ENCODE data around the gene POU3F1.
A peak's percentile ranks its signal among the peaks of the same experiment; 100 is the strongest.

Gene POU3F1

DNA sequence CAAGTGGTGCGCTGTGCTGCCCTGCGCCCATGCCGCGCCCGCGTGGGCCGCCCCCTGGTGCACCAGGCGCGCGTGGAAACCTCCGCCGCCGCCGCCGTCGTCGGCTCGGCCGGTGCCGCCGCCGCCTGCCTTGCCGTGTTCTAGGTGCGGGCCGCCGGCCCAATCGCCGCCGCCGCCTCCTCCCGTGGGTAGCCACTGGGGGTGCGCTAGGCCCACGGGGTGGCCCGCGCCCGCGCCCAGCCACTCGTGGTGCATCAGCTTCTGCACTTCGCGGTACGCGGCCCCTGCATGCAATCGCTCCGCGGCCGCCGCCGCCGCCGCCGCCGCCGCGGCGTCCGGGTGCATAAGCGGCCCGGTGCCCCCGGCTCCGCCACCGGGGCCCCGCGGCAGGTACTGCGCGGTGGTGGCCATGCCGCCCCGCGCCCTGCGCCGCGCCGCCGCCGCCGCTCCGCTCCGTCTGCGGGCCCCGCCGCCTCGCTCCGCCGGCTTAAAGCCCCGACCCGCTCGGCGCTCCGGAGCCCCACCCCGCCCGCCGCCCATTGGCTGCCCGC, at the start of gene POU3F1:
TSS of gene POU3F1 (minus strand) at position 461 of the 551 bp plus-strand sequence. CDS start at position 411, 50 bp downstream.
- no peak for DNase-seq

DNA sequence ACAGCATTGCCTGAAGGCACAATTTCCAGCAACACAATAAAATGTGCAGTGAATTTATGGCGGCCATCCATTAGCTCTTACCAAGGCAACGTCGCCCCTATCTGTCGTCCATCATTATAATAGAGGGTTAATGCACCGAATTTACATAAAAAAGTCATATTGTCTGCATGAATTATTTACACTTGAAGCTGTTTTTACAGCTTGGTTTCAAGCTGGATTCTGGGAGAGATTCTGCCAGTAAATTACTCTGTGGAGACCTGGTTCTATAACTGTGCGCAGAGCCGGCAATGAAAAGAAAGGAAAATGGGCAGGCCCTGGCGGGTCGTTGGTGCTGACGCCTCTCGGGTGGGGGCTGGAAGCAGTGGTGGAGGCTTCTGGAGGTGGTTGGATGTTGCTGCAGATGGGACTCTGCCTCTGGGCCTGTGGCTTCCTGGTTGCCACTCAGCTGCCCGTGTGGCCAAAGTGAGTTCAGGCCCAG, 48.9 kb upstream of the POU3F1 start:
- DNase-seq = no peak

DNA sequence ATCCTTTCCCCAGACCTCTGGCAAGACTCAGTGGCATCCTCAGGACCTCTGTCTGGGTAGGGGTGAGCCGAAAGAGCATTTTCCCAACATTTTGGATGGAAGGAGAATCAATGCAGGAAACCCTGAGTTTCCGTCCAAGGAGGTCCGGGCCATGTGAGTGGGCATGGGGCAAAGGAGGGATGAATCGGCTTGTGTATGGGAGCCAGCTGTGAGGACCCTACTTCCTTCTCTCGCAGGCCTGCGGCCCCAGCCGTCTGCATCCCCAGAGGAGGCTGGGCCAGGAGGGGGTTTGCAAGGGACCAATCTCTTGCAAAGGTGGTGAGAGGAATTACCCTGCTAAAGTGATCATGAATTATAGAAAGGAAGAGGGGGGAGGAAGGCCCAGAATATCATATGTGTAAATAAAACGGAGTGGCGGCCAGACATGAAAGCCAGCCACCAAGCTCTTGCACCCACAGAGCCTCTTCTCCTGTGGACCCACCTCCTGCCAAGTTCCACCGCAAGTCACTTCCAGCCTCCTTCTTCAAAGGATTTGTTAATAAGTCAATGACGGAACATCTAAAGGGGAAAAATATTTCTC, 48.2 kb upstream of the POU3F1 start:
- DNase-seq = no peak

DNA sequence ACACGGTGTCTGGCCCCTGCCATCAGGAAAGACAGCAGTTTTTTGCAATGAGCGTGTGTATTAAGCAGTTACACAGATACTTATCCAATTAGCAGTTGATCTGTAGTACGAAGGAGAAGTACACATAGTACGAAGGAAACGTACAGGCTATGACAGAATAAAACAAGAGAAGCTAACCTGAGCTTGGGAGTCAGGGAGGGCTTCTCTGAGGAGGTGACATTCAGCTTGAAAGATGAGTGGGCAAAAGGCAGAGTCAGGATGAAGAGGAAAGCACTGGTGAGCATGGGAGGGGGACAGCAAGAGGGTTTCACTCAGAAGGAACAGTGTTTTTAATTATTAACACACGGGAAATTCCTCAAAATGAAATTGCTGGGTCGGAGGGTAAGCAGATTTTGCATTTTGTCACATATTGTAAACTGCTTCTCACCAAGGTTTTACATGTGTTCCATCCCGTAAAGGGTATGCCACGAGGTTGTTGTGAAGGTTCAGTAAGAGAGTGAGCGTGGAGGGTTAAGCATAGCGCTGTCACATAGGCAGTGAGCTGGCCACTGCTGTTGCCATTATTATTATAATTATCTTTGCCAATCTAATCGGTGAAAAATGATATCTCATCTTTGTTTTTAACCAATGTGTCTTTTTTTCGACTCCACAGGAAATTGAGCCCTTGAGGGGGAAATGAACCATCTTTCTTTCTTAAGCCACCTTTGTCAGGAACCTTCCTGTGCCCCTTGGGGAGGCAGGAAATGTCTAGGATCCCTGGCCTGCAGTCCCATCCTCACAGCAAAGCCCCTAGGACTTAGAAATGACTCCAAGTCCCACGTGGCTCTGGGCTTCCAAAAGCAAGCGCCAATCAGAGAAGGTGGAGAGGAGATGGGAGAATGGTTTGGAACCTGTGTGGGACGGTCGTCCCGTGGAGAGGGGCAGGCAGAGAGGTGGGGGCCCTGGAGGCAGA, 47.3 kb upstream of the POU3F1 start:
- DNase-seq = no peak

DNA sequence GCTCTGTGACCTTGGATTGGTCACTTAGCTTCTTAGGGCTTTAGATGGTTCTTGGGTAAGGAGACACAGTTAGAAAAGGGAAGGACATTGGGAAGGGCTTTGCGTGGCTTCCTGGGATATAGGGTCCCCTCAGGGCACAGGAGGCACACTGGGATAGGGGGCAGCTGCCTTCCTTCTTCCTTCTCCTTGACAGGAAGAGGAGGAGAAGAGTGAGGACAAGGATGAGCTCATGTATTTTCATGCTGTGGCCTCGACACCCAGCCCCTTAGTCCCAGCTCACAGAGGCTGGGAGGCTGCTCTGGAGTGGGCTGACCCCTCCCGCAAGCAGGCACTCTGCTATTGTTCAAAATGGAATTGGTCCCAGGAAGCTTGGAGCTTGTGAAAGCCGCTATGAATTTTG, 45.7 kb upstream of the POU3F1 start:
- DNase-seq = no peak

DNA sequence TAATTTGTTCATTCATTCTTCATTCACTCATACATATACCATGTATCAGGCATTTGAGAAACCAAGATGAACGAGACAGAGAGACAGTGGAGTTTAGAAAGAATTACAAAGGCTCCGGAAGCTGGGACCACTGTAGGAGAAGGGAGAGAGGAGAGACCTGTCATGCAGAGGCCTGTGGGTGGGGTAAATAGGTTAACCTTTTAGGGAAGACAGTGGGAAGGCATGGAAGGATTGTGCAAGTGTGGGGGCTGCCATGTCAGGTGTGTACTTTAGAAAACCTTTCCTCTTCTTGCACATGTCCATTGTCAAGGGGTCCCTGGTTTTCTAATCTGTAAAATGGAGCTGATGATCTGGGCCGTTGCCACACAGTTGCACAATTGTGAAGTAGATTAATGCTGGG, 44.2 kb upstream of the POU3F1 start:
- no peak for DNase-seq

DNA sequence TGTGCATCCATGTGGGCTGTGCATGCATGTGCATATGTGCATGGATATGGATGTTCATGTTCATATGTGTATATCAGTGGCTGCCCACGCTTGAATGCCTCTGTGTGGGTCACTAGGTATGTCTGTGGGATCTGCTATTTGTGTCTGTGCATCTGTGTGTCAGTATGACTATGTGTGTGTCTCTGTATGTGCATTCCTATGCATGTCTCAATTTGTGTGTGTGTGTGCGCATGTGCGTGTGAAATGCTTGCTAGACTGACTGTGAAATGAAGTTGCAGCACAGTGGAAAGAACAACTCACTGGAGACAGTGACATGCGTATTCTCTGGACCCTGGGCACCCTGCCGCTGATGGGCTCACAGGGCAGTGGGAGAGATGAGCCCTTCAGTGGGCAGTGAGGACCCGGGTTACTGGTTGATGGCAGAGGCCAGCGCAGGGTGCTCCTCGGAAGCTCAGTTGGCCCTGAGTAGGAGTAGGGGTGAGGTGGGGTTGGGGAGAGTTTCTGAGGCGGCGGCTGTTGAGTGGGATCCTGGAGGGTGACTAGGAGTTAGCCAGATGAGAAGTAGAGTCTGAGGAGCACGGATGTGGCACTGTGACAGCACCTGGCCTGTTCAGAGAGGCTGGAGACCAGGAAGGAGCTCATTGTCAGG, 43.2 kb upstream of the POU3F1 start:
- no peak for DNase-seq

DNA sequence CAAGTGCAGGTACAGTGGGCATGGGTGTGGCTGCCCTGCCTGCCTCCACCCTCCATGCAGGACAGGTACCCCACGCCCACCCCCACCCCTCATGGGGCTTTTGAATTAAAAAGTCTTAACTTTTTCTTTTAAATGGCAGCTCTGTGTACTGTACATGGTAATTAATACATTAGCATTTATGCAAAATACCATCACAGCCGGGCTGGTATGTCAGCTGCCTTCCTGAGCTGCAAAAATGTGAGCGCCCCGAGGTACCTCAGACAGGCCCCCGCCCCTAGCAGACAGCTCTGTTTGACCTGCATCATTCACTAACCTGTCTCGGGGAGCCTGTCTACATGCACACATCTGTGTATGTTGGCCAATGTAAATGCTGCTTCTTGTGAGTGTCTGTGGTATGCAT, 42.2 kb upstream of the POU3F1 start:
- no peak for DNase-seq

DNA sequence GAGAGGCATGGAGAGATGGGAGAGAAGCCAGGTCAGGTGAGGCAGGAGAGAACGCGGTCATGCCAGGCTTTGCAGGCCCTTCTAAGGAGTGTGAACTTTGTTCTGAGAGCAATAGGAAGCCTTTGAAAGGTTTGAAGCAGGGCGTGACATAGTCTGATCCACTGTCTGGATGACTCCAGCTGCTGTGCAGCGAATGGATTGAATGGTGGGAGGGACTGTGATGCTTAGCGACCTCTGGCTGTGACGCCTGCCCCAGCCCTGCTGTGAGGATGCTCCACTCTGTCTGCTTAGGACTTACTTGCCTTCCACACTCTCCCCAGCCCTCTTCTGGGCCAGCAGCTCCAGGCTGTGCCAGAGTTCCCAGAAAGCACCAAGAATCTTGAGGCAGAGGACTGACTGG, 41.8 kb upstream of the POU3F1 start:
- no peak for DNase-seq

DNA sequence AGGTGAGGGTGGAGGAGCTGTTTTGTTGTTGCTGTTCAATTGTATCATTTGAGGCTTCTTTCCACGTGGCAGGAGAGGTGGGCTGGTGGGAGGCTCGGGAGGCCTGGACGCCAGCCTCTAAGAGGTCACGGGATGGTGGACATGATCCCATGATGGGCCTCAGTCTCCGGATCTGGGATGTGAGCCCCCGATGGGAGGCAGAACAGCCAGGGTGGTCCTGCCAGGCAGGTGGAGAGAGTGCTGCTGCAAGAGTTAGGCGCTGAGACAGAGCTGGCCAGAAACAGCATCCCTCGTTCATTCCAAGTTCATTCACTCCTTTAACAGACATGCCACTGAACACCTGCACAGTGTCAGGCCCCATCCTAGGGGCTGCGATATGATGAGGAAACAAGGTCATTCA, 41.1 kb upstream of the POU3F1 start:
- no peak for DNase-seq

DNA sequence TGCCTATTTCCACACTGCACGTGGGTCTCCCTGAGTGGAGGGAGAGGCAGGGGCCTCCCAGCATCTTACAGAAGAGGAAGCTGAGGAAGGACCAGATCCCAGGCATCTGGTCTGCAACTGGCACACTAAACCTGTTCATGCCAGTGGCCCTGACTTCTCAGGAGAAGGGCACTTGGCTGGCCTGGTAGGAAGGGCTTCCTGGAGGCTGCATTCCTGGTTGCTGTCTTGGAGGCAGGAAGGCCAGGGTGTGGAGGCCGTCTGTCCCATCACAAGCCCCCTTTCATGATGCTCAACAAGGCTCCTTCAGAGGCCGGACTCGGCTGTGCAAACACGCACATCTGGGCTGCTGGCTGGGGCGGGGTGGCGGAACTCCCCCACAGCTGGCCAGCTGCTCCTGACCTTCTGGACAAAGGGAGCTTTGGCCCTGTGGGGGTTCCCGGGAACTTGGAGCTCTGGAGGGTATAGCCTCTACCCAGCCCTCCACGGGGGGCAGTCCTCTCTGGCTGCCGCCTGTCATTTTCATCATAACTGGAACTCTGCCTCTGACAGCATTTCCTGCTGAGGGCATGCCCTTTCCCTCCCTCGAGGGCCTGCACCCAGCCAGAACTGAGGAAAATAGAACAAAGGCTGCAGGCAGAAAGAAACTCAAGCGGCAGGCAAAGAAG, 39.2 kb upstream of the POU3F1 start:
- DNase-seq = no peak

DNA sequence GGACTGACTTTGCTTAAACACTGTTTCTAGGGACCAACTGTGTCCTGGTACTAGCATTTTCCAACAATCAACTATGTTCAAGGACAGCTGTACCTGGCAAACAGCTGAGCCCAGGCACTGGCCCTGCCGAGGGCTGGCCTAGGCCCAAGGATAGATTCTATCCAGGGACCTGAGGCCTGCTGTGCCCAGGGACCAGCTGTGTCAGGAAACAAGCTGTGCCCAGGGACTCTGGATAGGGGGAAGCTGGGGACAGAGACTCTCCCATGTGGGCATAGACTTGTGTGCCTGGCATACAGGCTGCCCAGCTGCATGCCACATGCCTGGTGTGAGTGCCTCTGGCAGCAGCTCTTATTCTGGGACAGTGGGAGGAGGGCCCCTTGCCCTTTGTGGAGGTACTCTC, 38.1 kb upstream of the POU3F1 start:
- DNase-seq = peak; percentile 27

DNA sequence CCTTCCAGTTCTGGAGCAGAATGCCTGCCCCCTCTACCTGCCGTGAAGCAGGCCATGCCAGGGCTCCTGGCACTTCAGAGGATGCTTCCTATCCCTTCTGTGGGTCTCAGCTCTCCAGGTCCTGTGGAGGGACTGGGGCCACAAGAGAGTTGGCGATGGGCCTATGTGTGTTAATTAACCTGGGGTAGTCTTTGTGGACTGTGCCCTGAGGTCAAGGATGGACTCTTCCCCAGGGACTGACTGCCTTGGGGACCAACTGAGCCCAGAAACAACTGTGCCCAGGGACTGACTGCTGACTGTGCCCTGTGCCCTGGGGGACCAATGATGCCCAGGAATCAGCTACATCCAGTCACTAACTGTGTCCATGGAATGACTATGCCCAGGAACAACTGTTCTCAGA, 37.5 kb upstream of the POU3F1 start:
- no peak for DNase-seq

DNA sequence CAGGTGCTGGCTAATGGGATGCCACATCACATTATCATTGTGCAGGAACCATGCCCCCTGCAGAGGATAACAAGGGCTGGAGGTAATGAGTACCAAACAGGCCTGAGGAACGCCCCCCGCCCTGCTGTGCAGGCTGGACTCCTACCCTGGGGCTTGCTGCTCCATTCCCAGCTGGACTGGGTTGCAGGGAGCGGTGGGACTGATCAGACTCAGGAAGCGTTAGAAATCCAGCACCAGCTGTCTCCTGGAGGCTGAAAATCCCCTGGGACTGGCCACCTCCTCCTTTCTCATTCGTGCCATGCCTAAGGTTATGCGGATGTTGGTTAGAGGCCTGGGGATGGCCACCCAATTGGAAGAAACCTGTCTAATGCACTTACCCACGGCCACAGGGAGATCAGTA, 36.9 kb upstream of the POU3F1 start:
- DNase-seq = no peak

DNA sequence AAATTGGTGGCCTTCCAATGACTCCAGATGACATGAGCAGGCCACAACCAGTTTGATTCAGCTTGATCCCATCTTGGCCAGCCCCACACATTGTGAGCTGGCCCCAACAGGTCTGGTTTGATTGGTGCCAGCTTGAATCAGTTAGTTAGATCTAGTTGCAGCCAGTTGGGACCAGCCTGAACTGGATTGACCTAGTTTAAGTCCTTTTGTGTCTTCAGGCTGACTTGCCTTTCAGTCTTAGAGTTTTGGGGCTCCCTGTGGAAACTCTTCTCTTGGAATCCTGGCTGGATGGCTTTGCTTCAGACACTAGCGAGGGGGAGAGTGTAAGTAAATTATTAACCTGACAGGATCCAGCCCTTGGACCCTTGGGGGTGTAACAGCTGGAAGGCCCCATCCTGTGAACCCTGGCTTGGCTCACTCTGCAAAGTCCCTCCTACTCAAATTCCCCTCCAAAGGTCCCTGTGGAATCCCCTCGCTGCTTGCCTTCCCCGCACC, 36.2 kb upstream of the POU3F1 start:
- DNase-seq = no peak

DNA sequence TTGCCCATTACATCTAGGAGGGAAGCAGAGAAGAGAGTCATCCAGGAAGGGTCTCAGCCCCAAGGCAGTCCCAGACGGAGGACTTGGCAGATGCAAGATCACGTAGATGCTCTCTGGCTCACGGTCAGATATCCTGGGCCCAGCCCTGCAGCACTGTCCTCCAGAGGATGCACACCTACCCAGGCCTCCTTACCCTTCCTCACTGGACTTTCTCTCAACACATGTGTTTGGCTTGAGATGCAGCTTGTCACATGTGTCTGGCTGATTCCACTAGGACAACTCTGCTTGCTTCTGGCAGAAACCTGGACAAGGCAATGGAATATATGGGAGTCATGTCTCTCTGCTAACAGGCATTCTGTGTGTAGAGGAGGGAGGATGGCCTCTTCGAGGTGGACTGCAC, 32.4 kb upstream of the POU3F1 start:
- DNase-seq = no peak

DNA sequence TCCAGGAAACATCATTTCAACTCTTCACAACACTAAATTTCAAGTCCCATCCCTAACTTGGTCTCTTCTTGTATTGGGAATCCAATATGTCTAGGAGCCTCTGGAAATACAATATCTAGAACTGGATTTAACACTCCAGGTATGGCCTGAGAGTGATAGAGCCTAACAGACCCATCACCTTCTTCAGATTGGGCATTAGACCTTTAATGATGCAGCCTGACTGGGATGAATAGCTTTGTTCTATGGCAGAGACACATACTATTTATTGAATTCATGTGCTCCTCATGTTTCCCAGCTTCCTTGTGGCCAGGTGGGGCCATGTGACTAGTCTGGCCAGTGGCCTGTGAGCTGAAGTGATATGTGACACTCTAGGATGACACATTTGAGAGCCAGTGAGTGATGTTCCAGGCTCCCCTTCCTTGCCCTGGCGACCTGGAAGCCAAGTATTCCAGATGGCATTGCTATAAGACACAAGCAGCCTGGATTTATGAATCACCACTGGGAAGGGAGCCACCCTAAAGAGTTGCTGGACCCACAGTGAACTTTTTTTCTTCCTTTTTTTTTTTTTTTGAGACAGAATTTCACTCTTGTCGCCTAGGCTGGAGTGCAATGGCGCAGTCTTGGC, 31.0 kb upstream of the POU3F1 start:
- no peak for DNase-seq

DNA sequence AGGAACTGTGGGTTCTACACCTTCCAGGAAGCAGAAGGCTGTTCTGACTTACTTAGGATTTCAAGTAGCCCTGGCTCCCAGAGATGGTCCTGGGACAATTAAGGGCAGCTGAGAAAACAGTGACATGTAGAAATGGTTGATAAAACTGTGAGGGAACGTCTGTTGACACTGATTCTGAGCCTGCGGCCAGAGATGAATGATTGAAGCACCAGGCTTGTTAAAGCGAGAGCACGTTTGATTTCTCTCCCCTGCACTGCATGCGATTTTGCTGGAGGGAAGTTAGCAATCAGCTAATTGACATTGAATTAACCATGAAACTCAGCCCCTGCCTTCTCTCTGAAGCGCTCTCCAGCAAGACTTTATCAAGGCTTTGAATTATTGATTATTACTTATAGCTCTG, 29.9 kb upstream of the POU3F1 start:
- no peak for DNase-seq

DNA sequence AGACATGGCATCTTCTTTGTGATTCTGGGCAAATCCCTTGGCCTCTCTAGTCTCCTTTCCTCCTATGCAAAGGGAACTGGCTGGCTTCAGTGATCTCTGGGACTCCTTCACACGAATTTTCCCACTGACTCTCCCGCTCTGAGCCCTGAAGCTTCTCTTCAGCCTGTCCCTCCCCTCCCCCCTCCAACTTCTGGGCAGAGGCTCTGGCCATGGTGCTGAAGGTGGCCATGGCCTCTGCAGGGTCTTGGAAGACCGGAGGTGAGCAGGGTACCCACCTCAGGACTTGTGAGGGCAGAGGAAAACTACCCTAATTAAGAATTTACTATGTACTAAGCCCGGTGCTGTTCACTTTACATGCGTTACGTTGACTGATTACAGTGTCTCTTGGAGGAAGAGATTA, 29.4 kb upstream of the POU3F1 start:
- DNase-seq = no peak

DNA sequence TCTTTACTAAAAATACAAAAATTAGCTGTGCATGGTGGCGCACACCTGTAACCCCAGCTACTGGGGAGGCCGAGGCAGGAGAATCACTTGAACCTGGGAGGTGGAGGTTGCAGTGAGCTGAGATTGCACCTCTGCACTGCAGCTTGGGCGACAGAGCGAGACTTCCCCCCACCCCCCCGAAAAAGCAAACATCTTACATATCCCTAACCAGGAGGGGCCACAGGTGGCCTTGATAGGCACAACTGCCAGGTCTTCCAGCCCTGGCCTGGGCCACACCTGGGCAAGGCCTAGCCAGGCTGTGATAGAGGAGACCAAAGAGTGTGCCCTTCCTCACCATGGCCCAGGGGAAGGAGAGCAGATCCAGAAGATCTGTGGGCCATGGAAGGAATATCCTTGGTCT, 28.6 kb upstream of the POU3F1 start:
- DNase-seq = no peak

DNA sequence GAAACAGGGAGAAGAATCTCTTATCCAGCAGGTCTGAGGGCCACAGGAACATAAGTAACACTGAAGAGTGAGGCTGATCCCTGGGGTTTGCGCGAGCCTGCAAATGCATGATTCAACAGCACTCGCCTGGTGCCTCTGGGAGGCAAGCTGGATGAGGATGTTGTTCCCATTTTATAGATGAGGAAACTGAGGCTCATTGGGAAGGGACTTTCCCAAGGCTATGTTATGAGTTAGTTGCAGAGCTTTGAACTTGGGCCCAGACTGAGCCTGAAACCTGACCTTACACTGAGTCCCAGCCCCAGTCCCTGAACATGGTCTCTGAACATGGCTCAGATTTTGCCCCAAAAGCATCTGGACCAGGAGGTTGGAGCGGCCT, 27.7 kb upstream of the POU3F1 start:
- DNase-seq = no peak

DNA sequence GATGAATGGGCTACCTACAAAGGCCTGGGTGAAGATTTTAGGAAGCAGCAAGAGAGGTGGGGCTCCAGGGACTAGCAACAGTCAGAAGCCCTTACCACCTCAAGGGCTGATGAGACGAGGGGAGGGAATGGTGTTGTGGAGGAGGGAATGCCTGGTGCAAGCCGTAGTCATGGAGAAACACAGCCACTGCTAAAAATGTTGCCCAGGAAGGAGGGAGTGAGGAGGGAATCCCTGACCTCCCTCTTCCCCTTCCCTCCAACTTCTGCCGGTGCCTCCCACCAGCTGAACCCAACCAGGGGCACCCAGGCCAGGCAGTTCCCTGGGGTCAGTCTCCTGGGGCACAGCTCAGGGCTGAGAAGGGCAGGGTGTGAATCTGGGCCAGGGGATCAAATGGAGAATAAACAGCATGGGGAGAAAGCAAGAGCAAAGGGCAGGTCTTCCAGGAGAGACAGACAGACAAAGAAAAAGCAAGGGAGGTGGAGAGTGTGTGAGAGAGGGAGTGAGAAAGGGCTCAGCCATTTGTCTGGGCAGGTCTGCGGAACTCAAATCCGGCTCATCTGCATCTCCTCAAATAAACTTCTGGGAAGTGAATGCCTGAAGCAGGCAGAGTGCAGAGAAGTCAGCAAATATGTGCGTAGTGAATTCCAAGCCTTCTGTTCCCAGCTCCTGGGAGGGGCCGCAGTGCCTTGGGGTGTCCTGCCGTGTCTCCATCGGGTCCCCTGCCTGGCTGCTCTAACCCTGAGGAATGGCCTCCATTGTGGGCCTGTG, 27.1 kb upstream of the POU3F1 start:
- no peak for DNase-seq
